Measurements from ENCODE around the gene TUBA8. TPM values are rescaled to one million over a fixed set of nuclear protein-coding genes. Genes with fewer than 3 reads are reported as not detected.
A peak's percentile ranks its signal among the peaks of the same experiment; 100 is the strongest.
"Not testable (repeated sequence)": the region's sequence is repeated elsewhere in the genome, so short reads cannot be mapped to it uniquely, and the experiment has no call there.

TUBA8 gene
- 10 to 100 TPM; 67.1 to 97.3 TPM for total RNA-seq

GRCh38 chr22:18110194-18110953 is at the start of gene TUBA8:
Gene TUBA8, plus strand, starts transcription at chr22:18110809. Its CDS starts 57 bp downstream, at chr22:18110866.
- peak within 1 kb of the TSS; percentile 57 to 61 for H3K4me3 ChIP-seq
- no peaks in the 10 kb centered on the region for H3K27me3 ChIP-seq
- no peaks in the 10 kb centered on the region for H3K36me3 ChIP-seq
- H3K4me1 ChIP-seq = peaks cover 0 to 49% of the 10 kb centered on the region in 2 donors
- H3K9me3 ChIP-seq = no peaks in the 10 kb centered on the region
- peak within 1 kb of the TSS; percentile 89 to 90 for H3K27ac ChIP-seq
- TF ChIP-seq CTCF (IDR thresholded peaks at IDR 0.05) = no peak
- no peak for DNase-seq (ENCODE audit: low spot score)

- Histone ChIP-seq H3K4me3 (no peak overlapping the region), H3K36me3 (no peaks in the 10 kb centered on the region), H3K4me1 (peaks cover 0 to 30% of the 10 kb centered on the region in 2 donors), H3K27me3 (no peaks in the 10 kb centered on the region), H3K9me3 (no peaks in the 10 kb centered on the region), H3K27ac (no peak overlapping the region)
- TF ChIP-seq CTCF (IDR thresholded peaks at IDR 0.05) = no peak
- DNase-seq (ENCODE audit: low spot score) = no peak
These were observed 48.2 kb upstream of the TUBA8 start for GRCh38 chr22:18062421-18062820.

- no peaks in the 10 kb centered on the region for H3K9me3 ChIP-seq
- peaks cover 0 to 30% of the 10 kb centered on the region in 2 donors for H3K4me1 ChIP-seq
- no peaks in the 10 kb centered on the region for H3K36me3 ChIP-seq
- no peak overlapping the region for H3K27ac ChIP-seq
- TF ChIP-seq CTCF (IDR thresholded peaks at IDR 0.05) = no peak
- no peaks in the 10 kb centered on the region for H3K27me3 ChIP-seq
- DNase-seq (ENCODE audit: low spot score) = no peak
- H3K4me3 ChIP-seq = no peak overlapping the region
These were observed 47.3 kb upstream of the TUBA8 start for GRCh38 chr22:18063306-18063705.

- H3K36me3 ChIP-seq; H3K27me3 ChIP-seq; H3K4me3 ChIP-seq; H3K9me3 ChIP-seq; H3K27ac ChIP-seq; DNase-seq (ENCODE audit: low spot score): not testable (repeated sequence)
- H3K4me1 ChIP-seq = peaks cover 0 to 30% of the 10 kb centered on the region in 2 donors
These were observed 46.9 kb upstream of the TUBA8 start for GRCh38 chr22:18063715-18064114.

- DNase-seq (ENCODE audit: low spot score) = no peak
- no peak for TF ChIP-seq CTCF (IDR thresholded peaks at IDR 0.05)
- no peaks in the 10 kb centered on the region for H3K36me3 ChIP-seq
These were observed 46.0 kb upstream of the TUBA8 start for GRCh38 chr22:18064636-18065035.

GRCh38 chr22:18065256-18065655 is 45.4 kb upstream of the TUBA8 start:
- Histone ChIP-seq H3K9me3 (no peaks in the 10 kb centered on the region), H3K27me3 (no peaks in the 10 kb centered on the region), H3K4me3 (no peak overlapping the region), H3K36me3 (no peaks in the 10 kb centered on the region), H3K27ac (no peak overlapping the region), H3K4me1 (peaks cover 0 to 31% of the 10 kb centered on the region in 2 donors)
- DNase-seq (ENCODE audit: low spot score) = no peak
- TF ChIP-seq CTCF (IDR thresholded peaks at IDR 0.05) = no peak

More at GRCh38 chr22:18064636-18065035, 46.0 kb upstream of the TUBA8 start:
- H3K9me3 ChIP-seq = no peaks in the 10 kb centered on the region
- no peak overlapping the region for H3K4me3 ChIP-seq
- no peak overlapping the region for H3K27ac ChIP-seq
- no peaks in the 10 kb centered on the region for H3K27me3 ChIP-seq
- peaks cover 0 to 31% of the 10 kb centered on the region in 2 donors for H3K4me1 ChIP-seq

Measured in right atrium auricular region (tissue), 2 donors.